H1 (cell line): ENCODE measurements around the gene KCNC3. TPM values are rescaled to one million over a fixed set of nuclear protein-coding genes. Genes with fewer than 3 reads are reported as not detected.

Experiments used
- CTCF ChIA-PET: fragments of 300-600 bp; sonication (Branson Sonifier 250); formaldehyde crosslinking; loops from one replicate; lab custom pipeline; 2021; ENCODE audit not compliant: partially characterized antibody; lab: Charles Lee
- POLR2A ChIA-PET: fragments of 300-600 bp; sonication (Branson Sonifier 250); formaldehyde crosslinking; loops from one replicate; lab custom pipeline; 2021; ENCODE audit warnings: inconsistent platforms; ENCODE audit not compliant: partially characterized antibody; lab: Charles Lee
- DNase-seq, 2 experiments: peaks; one replicate each; pipeline versions ENCODE4 v3.0.0 to v3.0.0-alpha.2; 2010 to 2022; ENCODE audit warnings: low spot score in 2 of 2, low read depth in 1 of 2, mixed read lengths in 1 of 2
- FAIRE-seq: peaks from 2 replicates; lab custom pipeline; 2011; peaks lifted over from hg19 to GRCh38; lab: Jason Lieb, UNC
- H2AFZ ChIP-seq: 2 replicates; pipeline ENCODE4 v1.8.1; 2012; ENCODE audit warnings: low read length, inconsistent platforms
- H2AK5ac ChIP-seq: 2 replicates; pipeline ENCODE4 v1.6.1; 2013; ENCODE audit warnings: low read depth, low read length
- H2BK120ac ChIP-seq: replicated peaks from 2 replicates; pipeline ENCODE3; 2013; ENCODE audit warnings: low read depth, low read length, inconsistent platforms
- H2BK12ac ChIP-seq: 2 replicates; pipeline ENCODE4 v1.6.1; 2013; ENCODE audit warnings: low read depth, low read length
- H2BK15ac ChIP-seq: 2 replicates; pipeline ENCODE4 v1.6.1; 2013; ENCODE audit warnings: low read length
- H2BK20ac ChIP-seq: 2 replicates; pipeline ENCODE4 v1.6.1; 2013; ENCODE audit warnings: low read length
- H2BK5ac ChIP-seq: 2 replicates; pipeline ENCODE4 v1.6.1; 2013; ENCODE audit warnings: low read depth, low read length
- H3K14ac ChIP-seq: 2 replicates; pipeline ENCODE4 v1.6.1; 2013; ENCODE audit warnings: inconsistent platforms; ENCODE audit not compliant: insufficient read length
- H3K18ac ChIP-seq: 2 replicates; pipeline ENCODE4 v1.6.1; 2013; ENCODE audit warnings: low read length; ENCODE audit errors: extremely low read depth
- H3K23ac ChIP-seq: 2 replicates; pipeline ENCODE4 v1.6.1; 2013; ENCODE audit warnings: inconsistent platforms; ENCODE audit not compliant: insufficient read length
- H3K23me2 ChIP-seq: 2 replicates; pipeline ENCODE4 v1.6.1; 2013; ENCODE audit warnings: low read depth, low read length
- H3K27ac ChIP-seq: 2 replicates; pipeline ENCODE4 v1.6.1; 2011; ENCODE audit warnings: low read depth, low read length, inconsistent platforms
- H3K27me3 ChIP-seq, 4 experiments: replicated peaks in 1 of 4; 1 replicate in 1 of 4; 2 replicates in 3 of 4; pipeline versions ENCODE4 v1.6.1 to v1.8.1; 2011 to 2013; ENCODE audit warnings: low read length in 3 of 4, mild to moderate bottlenecking in 3 of 4, inconsistent platforms in 2 of 4, mixed read lengths in 2 of 4, moderate library complexity in 1 of 4; ENCODE audit not compliant: control insufficient read depth in 3 of 4, insufficient read depth in 3 of 4; ENCODE audit errors: extremely low read depth in 1 of 4
- H3K36me3 ChIP-seq, 4 experiments: 2 replicates each; pipeline versions ENCODE4 v1.6.1 to v1.8.1; 2011 to 2013; ENCODE audit warnings: mild to moderate bottlenecking in 4 of 4, low read length in 3 of 4, moderate library complexity in 2 of 4, control low read depth in 1 of 4, inconsistent platforms in 1 of 4; ENCODE audit not compliant: insufficient read depth in 4 of 4, control insufficient read depth in 2 of 4
- H3K4ac ChIP-seq: replicated peaks from 2 replicates; pipeline ENCODE3; 2013; ENCODE audit warnings: low read length, low read depth, mixed read lengths, inconsistent platforms; ENCODE audit not compliant: insufficient read length
- H3K4me1 ChIP-seq, 4 experiments: replicated peaks in 1 of 4; 1 replicate in 1 of 4; 2 replicates in 3 of 4; pipeline versions ENCODE4 v1.6.1 to v1.8.1; 2011 to 2013; ENCODE audit warnings: low read length in 3 of 4, inconsistent platforms in 2 of 4, mixed read lengths in 1 of 4; ENCODE audit not compliant: insufficient read depth in 4 of 4, control insufficient read depth in 3 of 4
- H3K4me2 ChIP-seq, 2 experiments: 2 replicates each; pipeline versions ENCODE4 v1.6.1 to v1.8.1; 2011 to 2013; ENCODE audit warnings: low read depth in 2 of 2, low read length in 2 of 2, control low read depth in 1 of 2, inconsistent platforms in 1 of 2, mild to moderate bottlenecking in 1 of 2; ENCODE audit not compliant: insufficient read depth in 1 of 2
- H3K4me3 ChIP-seq, 4 experiments: fragments of 200-600, 300-600 bp in 1 of 4; sonication (generic), shearing (Covaris generic), sonication (Bioruptor Twin) in 1 of 4; 2 replicates each; pipeline versions ENCODE4 v1.5.1 to v1.8.1; 2011 to 2016; ENCODE audit warnings: low read length in 4 of 4, low read depth in 3 of 4, control low read depth in 2 of 4, inconsistent platforms in 2 of 4, mild to moderate bottlenecking in 2 of 4, mixed read lengths in 1 of 4, moderate library complexity in 1 of 4; ENCODE audit not compliant: insufficient read depth in 2 of 4; ENCODE audit errors: extremely low read depth in 1 of 4
- H3K56ac ChIP-seq: replicated peaks from 2 replicates; pipeline ENCODE3; 2013; ENCODE audit warnings: low read depth, mild to moderate bottlenecking, mixed read lengths, low read length, inconsistent platforms; ENCODE audit not compliant: insufficient read length
- H3K79me1 ChIP-seq: 2 replicates; pipeline ENCODE4 v1.6.1; 2013; ENCODE audit warnings: low read depth, low read length, control low read depth
- H3K79me2 ChIP-seq, 2 experiments: 2 replicates each; pipeline versions ENCODE4 v1.6.1 to v1.8.1; 2012 to 2013; ENCODE audit warnings: low read length in 2 of 2, mild to moderate bottlenecking in 2 of 2, inconsistent platforms in 1 of 2; ENCODE audit not compliant: insufficient read depth in 2 of 2, control insufficient read depth in 1 of 2
- H3K9ac ChIP-seq, 4 experiments: replicated peaks in 1 of 4; 1 replicate in 1 of 4; 2 replicates in 3 of 4; pipeline versions ENCODE4 v1.6.1 to v1.8.1; 2011 to 2013; ENCODE audit warnings: low read depth in 3 of 4, low read length in 3 of 4, control low read depth in 2 of 4, mild to moderate bottlenecking in 2 of 4, moderate library complexity in 2 of 4, inconsistent platforms in 1 of 4; ENCODE audit errors: extremely low read depth in 1 of 4
- H3K9me3 ChIP-seq, 2 experiments: 2 replicates each; pipeline versions ENCODE4 v1.6.1 to v1.8.1; 2012 to 2013; ENCODE audit warnings: mild to moderate bottlenecking in 2 of 2, moderate library complexity in 2 of 2, control low read depth in 1 of 2, inconsistent platforms in 1 of 2, low read depth in 1 of 2, low read length in 1 of 2, mixed read lengths in 1 of 2; ENCODE audit not compliant: insufficient read depth in 2 of 2
- H4K20me1 ChIP-seq, 2 experiments: replicated peaks in 1 of 2; 2 replicates each; pipeline versions ENCODE3 to v1.8.1; 2011 to 2013; ENCODE audit warnings: inconsistent platforms in 2 of 2, low read length in 2 of 2, mild to moderate bottlenecking in 1 of 2; ENCODE audit not compliant: insufficient read depth in 2 of 2, control insufficient read depth in 1 of 2
- H4K5ac ChIP-seq: 2 replicates; pipeline ENCODE4 v1.6.1; 2013; ENCODE audit warnings: low read length, low read depth, mixed read lengths, inconsistent platforms; ENCODE audit not compliant: insufficient read length
- H4K8ac ChIP-seq: 2 replicates; pipeline ENCODE4 v1.8.0; 2013; ENCODE audit warnings: mild to moderate bottlenecking, moderate library complexity, low read length, inconsistent platforms; ENCODE audit not compliant: insufficient read depth; ENCODE audit errors: extremely low read depth
- H4K91ac ChIP-seq: replicated peaks from 2 replicates; pipeline ENCODE3; 2013; ENCODE audit warnings: low read length, mixed read lengths, inconsistent platforms; ENCODE audit not compliant: insufficient read length
- NANOG ChIP-seq: IDR thresholded peaks from 2 replicates; pipeline ENCODE4 v1.6.1; 2011; ENCODE audit warnings: low read length, low read depth, mild to moderate bottlenecking, inconsistent platforms; ENCODE audit not compliant: insufficient read depth, poor library complexity, severe bottlenecking
- WGBS, 2 experiments: shearing (Covaris generic) in 1 of 2; methylation state at CpG; one replicate each; pipeline versions ENCODE4 v1.1.6 to v1.1.7; 2013 to 2015; ENCODE audit warnings: low lambda C conversion rate in 2 of 2, mixed read lengths in 2 of 2, inconsistent platforms in 1 of 2, low coverage in 1 of 2, missing lambda C conversion rate in 1 of 2; ENCODE audit not compliant: insufficient replicate concordance in 2 of 2, insufficient coverage in 1 of 2, insufficient read length in 1 of 2; ENCODE audit errors: extremely low coverage in 1 of 2, missing lambda C conversion rate in 1 of 2; 5-methylcytosine and 5-hydroxymethylcytosine counted together
- polyA plus RNA-seq, 7 experiments: library from polyadenylated mRNA; depleted of rRNA in 3 of 7; stranded (reverse) in 5 of 7; unstranded in 2 of 7; fragments of >200 nt in 5 of 7; fragments of 200-250 nt in 2 of 7; gene quantifications; 1 replicate in 5 of 7; 2 replicates in 1 of 7; 4 replicates in 1 of 7; pipeline versions ENCODE4 v1.2.1 to v1.2.3, GENCODE V29; 2011 to 2013; ENCODE audit warnings: missing spikeins in 2 of 7, mixed read lengths in 2 of 7
- total RNA-seq: library from RNA; stranded (reverse); fragmentation: NEBNext Ultra II Directional; extraction: Animal tissue kit (Norgen Biotek cat#: 25700); gene quantifications from 2 replicates; pipeline ENCODE4 v1.2.1, GENCODE V29; 2021
- TF ChIP-seq, protein P1 (sequence below): IDR thresholded peaks from 2 replicates; pipeline ENCODE4 v1.6.1; 2011; ENCODE audit warnings: low read depth, mild to moderate bottlenecking, low read length; ENCODE audit not compliant: insufficient read depth

Gene KCNC3
- total and polyA plus RNA-seq, 2 of the 8 experiments (the other 6 are each of a cell fraction or from before 2014, with no cell fraction given), result 3.9 to 7.2 TPM

DNA sequence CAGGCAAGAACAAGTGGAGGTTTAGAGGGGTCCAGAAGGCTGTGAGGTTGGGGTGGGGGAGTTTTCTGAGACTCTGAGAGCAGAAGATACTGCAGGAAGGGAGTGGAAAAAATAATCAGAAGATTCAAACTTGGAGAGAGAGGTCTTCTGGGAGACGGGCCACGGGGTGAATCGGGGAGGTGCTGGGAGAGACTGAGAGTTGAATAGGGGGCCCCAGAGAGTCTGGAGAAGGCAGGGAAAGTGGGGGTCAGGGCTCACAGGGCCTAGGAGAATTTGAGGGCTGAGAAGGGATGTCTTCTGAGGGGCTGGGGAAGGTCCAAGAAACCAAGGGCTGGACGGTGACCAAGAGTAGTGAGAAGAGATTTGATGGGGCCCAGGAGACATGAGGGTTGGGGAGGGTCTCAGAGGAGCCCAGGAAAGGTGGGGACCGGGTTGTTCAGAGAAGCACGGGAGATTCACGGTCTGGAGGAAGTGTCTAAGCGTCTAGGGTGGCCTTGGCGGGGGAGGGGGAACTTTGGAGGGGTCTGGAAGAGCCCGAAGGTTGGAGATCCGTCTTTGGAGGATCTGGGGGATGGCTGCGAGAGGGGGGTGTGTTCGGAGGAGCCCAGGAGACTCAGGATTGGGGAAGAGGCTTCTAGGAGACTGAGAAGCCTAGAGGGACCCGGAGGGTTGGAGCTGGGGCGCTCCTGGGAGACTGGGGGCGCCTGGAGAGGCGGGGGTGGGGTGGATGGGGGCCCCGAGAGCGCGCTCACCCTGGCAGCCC, 1.5 kb downstream of the KCNC3 start:
- no peak overlapping the region for H4K91ac ChIP-seq
- H3K9me3 ChIP-seq, result no peaks in the 10 kb centered on the region
- peaks cover 3 to 10% of the 10 kb centered on the region in 2 experiments; a peak in 2 of 4 replicates for H3K79me2 ChIP-seq
- no peak overlapping the region for H3K56ac ChIP-seq
- DNase-seq, result no peak
- H2BK12ac ChIP-seq, result no peak overlapping the region; the same call in 1 of the 2 replicates
- peaks cover 2 to 28% (median 13%) of the 10 kb centered on the region in 4 experiments for H3K4me1 ChIP-seq
- peaks cover 37% of the 10 kb centered on the region for H3K23me2 ChIP-seq
- no peak overlapping the region for H3K18ac ChIP-seq
- no peak overlapping the region for H2BK20ac ChIP-seq
- no peak overlapping the region for H3K27ac ChIP-seq
- peaks cover 6% of the 10 kb centered on the region; the same call in 1 of the 2 replicates for H3K79me1 ChIP-seq
- H3K36me3 ChIP-seq, result peaks cover 3 to 7% (median 5%) of the 10 kb centered on the region in 4 experiments; a peak in 4 of 8 replicates
- H2AFZ ChIP-seq, result no peak overlapping the region
- no peak overlapping the region for H2BK120ac ChIP-seq
- H4K8ac ChIP-seq, result no peak overlapping the region
- 64% methylated on average over 11 of the region's 20 CpGs; no CpG with 5 or more reads in 1 of the 2 experiments for WGBS, 2 experiments
- H3K23ac ChIP-seq, result no peak overlapping the region
- peak overlapping the region; percentile 89 to 91 for H3K4me2 ChIP-seq
- peak overlapping the region in 2 of 4 experiments; percentile 53 to 68; a peak in 4 of 8 replicates for H3K4me3 ChIP-seq
- no peak overlapping the region for H2BK5ac ChIP-seq
- POLR2A ChIA-PET, result interaction anchor here (2.2 to 4.3 kb wide), 4 partner anchors 10 to 15 kb away, joined by 21 to 46 read pairs (median 34); no protein-coding TSS in a partner anchor
- H3K14ac ChIP-seq, result no peak overlapping the region
- no peak overlapping the region for H2AK5ac ChIP-seq
- FAIRE-seq, result no peak
- CTCF ChIA-PET, result interaction anchor here (0.9 to 3.0 kb wide), 11 partner anchors 12 to 229 kb away, joined by 3 to 10 read pairs (median 4); no protein-coding TSS in a partner anchor
- H3K9ac ChIP-seq, result no peak overlapping the region
- H3K27me3 ChIP-seq, result peaks cover 5 to 15% (median 12%) of the 10 kb centered on the region in 4 experiments; a peak in 6 of 7 replicates
- no peak for TF ChIP-seq NANOG
- TF ChIP-seq, protein P1, sequence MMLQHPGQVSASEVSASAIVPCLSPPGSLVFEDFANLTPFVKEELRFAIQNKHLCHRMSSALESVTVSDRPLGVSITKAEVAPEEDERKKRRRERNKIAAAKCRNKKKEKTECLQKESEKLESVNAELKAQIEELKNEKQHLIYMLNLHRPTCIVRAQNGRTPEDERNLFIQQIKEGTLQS, result no peak
- no peak overlapping the region for H2BK15ac ChIP-seq
- H3K4ac ChIP-seq, result no peak overlapping the region
- no peak overlapping the region for H4K5ac ChIP-seq
- peaks cover 15 to 21% of the 10 kb centered on the region in 2 experiments for H4K20me1 ChIP-seq
